DMS114 treated with DMSO at 0.1 percent for 48 hours (cell line): ENCODE data around the gene IL34.

Experiments
- DNase-seq: peaks from one replicate; lab custom pipeline; 2025; ENCODE audit not compliant: unreplicated experiment; lab: John Stamatoyannopoulos, UW

The IL34 gene

GRCh38 chr16:70676675-70677498 is 30.5 kb downstream of the IL34 start:
- DNase-seq = no peak

DNA sequence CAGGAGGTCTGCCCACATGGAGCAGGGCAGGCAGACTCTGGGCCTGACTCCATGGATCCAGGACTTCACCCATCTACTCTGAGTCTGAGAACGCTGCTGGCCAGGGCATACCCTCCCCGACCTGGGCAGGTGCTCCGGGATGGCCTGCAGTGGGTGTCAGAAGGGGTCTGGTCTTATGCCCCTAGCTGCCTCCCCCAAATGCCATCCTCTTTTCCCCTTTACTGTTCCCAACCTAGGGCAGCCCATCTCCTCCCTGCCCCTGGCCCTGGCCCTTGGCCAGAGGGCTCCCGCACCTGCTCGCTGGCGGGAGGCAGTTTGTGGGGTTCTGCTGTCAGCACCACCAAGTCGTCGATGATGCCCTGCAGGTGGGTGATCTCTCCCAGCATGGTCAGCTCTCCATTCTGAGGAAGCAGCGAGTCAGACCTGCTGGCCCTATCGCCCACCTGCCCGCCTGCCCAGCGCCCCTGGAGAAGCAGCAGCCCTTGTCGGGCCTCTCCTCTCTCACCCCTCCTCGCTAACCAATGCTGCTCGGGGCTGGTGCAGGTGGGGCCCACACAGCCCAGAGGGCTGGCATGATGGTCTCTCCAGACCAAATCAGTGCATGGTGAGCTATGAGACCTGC is 31.3 kb downstream of the IL34 start:
- no peak for DNase-seq

- DNase-seq = no peak
Observed at GRCh38 chr16:70678121-70678897, 31.9 kb downstream of the IL34 start.

DNA sequence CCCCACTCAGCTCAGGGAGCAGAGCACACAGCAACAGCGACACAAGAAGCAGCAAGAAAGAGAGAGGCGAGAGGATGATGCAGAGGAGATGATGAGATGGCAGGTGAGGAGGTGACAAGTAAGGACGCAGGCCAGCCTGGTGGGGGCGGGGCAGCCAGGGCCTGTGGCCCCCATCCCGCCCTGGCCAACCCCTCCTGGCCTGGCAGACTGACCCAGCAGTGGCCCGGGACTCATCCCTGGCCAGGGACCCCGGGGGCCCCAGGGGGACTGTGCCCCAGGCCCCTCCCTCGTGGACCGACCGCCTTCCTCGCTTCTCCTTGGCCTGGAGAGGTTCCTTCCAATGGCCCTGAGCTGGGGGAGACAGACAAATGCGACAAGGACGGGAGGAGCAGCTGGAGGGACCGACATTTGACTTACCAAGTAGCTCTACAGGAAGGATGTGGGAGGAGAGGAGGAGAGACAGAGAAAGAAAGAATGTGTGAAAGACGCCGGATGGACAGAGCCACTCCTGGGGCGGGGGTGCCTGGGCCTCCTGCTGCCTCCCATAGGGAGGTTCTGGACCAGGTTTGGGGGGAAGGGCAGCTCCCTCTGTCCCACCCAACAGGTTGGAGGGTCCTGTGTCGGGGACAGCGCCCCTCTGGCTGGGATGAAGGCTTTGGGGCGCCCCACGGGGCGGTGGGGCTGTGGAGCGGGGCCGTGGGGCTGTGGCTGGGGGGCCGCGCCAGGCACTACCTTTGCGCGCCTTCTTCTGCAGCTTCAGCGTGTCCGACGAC is 32.7 kb downstream of the IL34 start:
- no peak for DNase-seq

- no peak for DNase-seq
Observed at GRCh38 chr16:70679671-70680494, 33.5 kb downstream of the IL34 start.

- no peak for DNase-seq
Observed at GRCh38 chr16:70680495-70681381, 34.4 kb downstream of the IL34 start.

- DNase-seq = no peak
Observed at GRCh38 chr16:70681382-70682238, 35.3 kb downstream of the IL34 start.

DNA sequence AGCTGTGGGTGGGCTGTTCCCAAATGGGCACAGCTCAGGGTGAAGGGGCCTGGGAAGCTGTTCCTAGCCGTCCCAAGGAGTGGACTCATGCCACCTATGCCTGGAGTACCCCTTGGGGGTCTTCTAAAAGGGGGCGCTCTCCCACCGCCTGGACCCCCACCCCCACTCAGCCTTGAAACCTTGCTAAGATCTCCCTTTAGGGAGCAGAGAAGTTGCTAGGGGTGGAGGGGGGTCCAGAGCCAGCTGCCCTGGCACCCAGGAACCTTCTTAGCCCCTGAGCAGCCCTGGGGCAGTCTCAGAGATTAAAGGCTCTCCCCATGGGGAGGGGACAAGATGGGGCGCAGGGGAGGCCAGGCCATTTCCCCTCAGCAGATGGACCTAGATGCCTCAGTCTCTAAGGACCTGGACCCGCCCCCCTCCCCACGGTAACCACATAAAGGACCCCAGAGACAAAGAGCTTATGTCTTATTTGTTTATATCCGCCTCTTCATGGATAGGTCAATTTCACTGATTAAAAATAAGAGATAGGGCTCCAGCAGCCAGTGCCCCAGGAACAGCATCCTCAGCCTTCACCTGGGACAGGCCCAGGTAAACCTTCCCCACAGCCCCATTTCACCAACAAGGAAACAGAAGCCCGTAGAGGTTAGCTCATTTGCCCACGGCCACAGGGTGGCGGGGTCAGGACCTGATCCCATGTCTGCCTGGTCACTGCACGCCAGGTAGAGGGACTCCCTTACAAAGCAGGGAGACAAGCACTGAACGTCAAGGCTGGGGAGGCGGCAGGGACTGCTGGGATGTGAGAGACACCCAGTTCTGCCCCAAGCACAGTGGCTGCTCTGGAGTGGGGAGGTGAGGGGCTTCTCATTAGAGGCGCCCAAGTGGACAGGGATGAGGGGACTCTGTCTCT is 36.1 kb downstream of the IL34 start:
- no peak for DNase-seq

- no peak for DNase-seq
Observed at GRCh38 chr16:70683146-70683944, 37.0 kb downstream of the IL34 start.

DNA sequence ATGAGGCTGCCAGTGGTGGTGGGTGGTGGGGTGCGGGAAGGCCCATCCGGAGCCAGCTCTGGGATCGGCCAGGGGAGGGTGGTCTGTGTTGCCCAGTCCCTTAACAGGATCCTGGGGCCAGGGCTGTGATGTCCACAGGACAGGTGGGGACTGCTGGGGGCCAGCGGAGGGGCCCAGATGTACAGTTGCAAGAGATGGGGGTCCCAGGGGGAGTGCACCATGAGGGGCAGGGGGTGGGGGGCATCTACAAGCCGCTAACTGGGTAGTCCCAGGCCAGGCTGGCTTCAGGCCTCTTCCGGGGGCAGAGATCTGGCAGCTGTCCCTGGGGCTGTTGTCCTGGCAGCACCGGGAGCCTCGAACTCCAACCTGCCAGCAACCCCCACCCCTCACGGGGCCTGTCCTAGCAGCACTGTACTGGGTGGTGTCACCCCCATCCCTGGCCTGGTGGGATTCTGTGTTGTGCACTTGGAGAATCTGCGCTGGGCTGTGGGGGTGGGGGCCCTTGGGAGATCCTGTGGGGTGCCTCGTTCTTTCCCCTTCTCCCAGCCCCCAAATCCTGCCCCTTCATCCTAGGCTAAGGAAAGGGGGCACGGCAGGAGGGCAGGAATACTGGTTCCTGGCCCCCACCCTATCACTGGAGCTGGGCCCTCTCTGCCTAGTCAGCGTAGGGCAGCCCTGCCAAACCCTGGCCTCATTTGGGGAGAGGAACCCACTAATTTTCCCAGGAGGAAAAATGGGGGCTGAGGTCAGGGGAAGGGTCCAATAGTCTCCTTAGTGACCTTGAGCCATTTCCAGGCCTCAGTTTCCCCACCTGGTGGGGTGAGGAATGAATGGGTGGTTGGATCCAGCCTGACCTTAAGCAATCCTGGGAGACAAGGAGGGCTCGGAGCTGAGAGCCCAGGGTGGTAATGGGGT is 38.0 kb downstream of the IL34 start:
- no peak for DNase-seq

DNA sequence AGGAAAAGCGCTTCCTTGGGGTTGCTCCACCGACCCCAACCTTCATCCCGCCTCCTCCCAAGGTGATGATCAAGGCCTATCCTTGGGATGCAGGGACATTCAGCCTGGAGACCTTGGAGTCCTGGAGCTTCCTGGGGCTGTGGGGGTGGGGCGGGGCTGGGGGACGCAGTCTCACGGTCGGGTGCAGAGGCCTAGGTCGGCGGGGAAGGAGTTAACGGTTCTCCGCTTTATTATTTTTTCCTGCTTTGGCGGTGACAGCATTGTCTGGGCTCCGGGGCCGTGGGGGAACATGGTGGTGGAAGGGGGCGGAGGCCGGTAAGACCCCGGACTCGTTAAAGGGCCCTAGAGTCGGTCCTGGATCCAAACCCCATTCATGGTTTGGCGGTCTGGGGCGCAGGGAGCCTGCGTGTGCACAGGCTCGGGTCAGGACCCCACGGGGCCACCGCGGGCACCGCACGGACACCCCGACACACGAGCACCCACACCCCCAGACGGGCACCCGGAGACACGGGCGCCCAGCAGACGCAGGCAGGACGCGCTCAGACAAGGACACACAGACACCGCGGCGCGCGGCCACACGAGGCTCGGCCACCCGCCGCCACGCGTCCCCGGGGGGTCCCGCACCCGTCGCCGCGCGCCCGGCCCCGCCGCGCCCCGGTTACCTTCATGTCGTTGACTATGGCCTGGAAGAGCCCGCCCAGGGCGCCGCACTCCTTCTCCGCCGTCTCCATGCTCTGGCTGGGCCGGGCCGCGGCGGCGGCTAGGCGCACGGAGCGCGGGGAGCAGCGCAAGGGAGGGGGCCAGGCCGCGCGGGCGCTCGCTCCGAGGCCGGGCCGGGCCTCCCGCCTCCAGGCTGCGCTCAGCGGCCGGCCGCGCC is 38.9 kb downstream of the IL34 start:
- DNase-seq = no peak

DNA sequence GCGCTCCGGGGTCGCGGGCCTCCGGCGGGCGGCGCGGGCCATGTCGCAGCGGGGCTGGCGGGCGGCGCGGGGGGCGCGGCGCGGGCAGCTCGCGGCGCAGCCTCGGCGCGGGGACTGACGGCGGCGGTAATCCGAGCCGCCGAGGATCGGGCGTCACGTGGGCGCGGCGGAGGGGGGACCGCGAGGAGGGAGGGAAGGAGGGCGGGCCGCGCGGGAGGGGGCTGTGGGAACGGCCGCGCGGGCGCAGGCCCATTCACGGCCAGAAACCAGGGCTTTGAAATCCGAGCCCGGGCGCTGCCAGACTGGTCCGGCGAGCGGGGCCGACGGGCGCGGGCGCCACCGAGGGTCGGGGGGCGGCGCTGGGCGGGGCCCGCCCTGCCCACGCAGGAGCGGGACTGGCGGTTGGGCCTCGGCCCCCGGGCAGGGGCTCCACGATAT is 39.6 kb downstream of the IL34 start, which contains the start of gene MTSS2:
Gene MTSS2 (minus strand): TSS at position 116 of the 438 bp plus-strand sequence. CDS start 262 bp downstream, outside the sequence.
- DNase-seq = peak; percentile 60

- DNase-seq = no peak
Observed at GRCh38 chr16:70686376-70687101, 40.2 kb downstream of the IL34 start.

GRCh38 chr16:70687102-70687511 is 40.7 kb downstream of the IL34 start:
- no peak for DNase-seq
